ENCODE data around the gene MOV10. TPM values are rescaled to one million over a fixed set of nuclear protein-coding genes. Genes with fewer than 3 reads are reported as not detected.

MOV10 gene
- total RNA-seq, 1 donor from 2014 or later, result 46.7 TPM

- Histone ChIP-seq H3K27me3 (ENCODE audit: control insufficient read depth, insufficient read depth, low read length) (no peaks in the 10 kb centered on the region), H3K4me3 (ENCODE audit: low read depth, low read length) (no peak overlapping the region), H3K36me3 (ENCODE audit: control insufficient read depth, insufficient read depth, low read length) (peaks cover 1% of the 10 kb centered on the region)
- TF ChIP-seq, protein P1, sequence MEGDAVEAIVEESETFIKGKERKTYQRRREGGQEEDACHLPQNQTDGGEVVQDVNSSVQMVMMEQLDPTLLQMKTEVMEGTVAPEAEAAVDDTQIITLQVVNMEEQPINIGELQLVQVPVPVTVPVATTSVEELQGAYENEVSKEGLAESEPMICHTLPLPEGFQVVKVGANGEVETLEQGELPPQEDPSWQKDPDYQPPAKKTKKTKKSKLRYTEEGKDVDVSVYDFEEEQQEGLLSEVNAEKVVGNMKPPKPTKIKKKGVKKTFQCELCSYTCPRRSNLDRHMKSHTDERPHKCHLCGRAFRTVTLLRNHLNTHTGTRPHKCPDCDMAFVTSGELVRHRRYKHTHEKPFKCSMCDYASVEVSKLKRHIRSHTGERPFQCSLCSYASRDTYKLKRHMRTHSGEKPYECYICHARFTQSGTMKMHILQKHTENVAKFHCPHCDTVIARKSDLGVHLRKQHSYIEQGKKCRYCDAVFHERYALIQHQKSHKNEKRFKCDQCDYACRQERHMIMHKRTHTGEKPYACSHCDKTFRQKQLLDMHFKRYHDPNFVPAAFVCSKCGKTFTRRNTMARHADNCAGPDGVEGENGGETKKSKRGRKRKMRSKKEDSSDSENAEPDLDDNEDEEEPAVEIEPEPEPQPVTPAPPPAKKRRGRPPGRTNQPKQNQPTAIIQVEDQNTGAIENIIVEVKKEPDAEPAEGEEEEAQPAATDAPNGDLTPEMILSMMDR (IDR thresholded peaks at IDR 0.05; ENCODE audit: insufficient read depth, low read length, poor library complexity, severe bottlenecking), result no peak
- DNase-seq (ENCODE audit: low read depth), result no peak
These were observed 35.7 kb downstream of the MOV10 start for GRCh38 chr1:112710159-112710558.

- H3K36me3 ChIP-seq (ENCODE audit: control insufficient read depth, insufficient read depth, low read length), result peaks cover 1% of the 10 kb centered on the region
- TF ChIP-seq, protein P1 (IDR thresholded peaks at IDR 0.05; ENCODE audit: insufficient read depth, low read length, poor library complexity, severe bottlenecking), result no peak
- no peaks in the 10 kb centered on the region for H3K27me3 ChIP-seq (ENCODE audit: control insufficient read depth, insufficient read depth, low read length)
- no peak overlapping the region for H3K4me3 ChIP-seq (ENCODE audit: low read depth, low read length)
- no peak for DNase-seq (ENCODE audit: low read depth)
These were observed 36.1 kb downstream of the MOV10 start for GRCh38 chr1:112710586-112710985.

DNA sequence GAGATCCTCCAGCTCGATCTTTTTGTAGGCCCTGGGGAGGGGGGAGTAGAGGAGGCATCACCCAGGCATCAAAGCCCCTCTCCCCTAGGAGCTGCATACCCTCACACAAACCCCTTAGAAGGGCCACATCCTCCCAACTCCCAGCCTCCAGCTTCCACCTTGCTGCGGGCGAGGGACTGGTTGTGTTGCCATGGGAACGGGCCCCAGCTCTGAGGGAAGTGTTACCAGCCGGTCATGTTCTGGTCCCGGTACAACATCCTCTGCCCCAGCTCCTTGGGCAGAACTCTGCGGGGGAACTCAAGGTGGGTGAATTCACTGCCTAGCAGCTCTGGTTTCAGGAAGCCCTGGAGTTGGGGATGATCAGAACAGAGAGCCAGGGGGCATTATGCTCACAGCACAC lies 36.6 kb downstream of the MOV10 start:
- no peaks in the 10 kb centered on the region for H3K27me3 ChIP-seq (ENCODE audit: control insufficient read depth, insufficient read depth, low read length)
- no peak overlapping the region for H3K4me3 ChIP-seq (ENCODE audit: low read depth, low read length)
- DNase-seq (ENCODE audit: low read depth), result no peak
- no peaks in the 10 kb centered on the region for H3K36me3 ChIP-seq (ENCODE audit: control insufficient read depth, insufficient read depth, low read length)
- TF ChIP-seq, protein P1 (IDR thresholded peaks at IDR 0.05; ENCODE audit: insufficient read depth, low read length, poor library complexity, severe bottlenecking), result no peak

DNA sequence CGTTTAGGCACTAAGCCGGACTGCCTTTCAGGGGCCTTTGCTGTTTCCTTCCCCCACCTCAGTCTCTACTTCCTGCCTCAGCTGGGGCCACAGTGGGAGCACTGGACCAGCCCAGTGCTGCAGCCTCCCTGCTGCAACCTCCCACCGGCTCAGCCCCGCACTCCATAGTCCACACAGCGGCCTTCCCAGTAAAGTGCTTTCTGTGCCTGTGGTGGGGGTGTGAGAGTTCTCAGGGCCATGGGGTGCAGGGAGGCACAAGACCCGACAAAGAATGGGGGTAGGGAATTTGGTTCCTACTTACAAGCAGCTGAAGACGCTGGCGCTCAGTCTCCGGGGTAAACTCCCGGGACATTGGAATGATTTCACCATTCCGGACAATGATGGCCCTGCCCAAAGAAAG lies 37.2 kb downstream of the MOV10 start:
- DNase-seq (ENCODE audit: low read depth), result no peak
- H3K36me3 ChIP-seq (ENCODE audit: control insufficient read depth, insufficient read depth, low read length), result no peaks in the 10 kb centered on the region
- no peak overlapping the region for H3K4me3 ChIP-seq (ENCODE audit: low read depth, low read length)
- H3K27me3 ChIP-seq (ENCODE audit: control insufficient read depth, insufficient read depth, low read length), result no peaks in the 10 kb centered on the region
- TF ChIP-seq, protein P1 (IDR thresholded peaks at IDR 0.05; ENCODE audit: insufficient read depth, low read length, poor library complexity, severe bottlenecking), result no peak

DNA sequence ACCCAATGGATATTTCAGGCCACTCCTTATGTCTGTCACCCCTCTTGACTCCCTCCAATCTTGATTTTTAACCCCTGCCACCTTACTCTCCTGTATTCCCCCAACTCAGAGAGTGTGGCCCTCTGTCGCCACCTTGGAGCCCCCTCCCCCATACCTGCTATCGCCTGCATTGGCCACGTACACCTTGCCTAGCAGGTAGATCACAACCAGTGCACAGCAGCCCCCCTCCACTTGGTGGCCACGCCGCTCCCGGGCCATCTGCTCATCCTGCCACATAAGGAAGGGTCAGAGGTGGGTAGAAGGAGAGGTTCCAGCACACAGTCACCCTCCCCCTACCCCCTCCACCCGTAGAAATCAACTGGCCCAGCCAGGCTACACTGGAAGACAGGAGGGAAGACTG lies 37.7 kb downstream of the MOV10 start:
- TF ChIP-seq, protein P1 (IDR thresholded peaks at IDR 0.05; ENCODE audit: insufficient read depth, low read length, poor library complexity, severe bottlenecking), result no peak
- H3K36me3 ChIP-seq (ENCODE audit: control insufficient read depth, insufficient read depth, low read length), result no peaks in the 10 kb centered on the region
- H3K27me3 ChIP-seq (ENCODE audit: control insufficient read depth, insufficient read depth, low read length), result no peaks in the 10 kb centered on the region
- no peak overlapping the region for H3K4me3 ChIP-seq (ENCODE audit: low read depth, low read length)
- no peak for DNase-seq (ENCODE audit: low read depth)

DNA sequence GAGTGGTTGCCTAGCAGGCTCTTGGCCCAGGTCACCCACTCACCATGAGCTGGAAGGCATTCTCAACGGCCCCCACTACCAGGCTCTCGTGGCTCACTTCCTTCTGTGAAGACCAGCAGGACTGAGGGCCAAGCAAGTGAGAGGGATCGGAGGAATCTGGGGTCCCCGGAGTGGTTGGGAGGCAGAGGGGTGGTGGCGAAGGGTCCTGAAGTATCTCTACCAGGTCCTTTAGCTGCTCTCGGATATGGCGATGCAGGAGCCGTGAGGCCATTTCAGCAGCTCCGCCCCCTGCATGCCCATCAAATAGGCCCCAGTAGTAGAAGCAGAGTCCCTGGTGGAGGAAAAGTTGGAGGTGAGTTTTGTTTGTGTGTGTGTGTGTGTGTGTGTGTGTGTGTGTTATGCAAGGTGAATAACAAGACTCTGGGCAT lies 38.3 kb downstream of the MOV10 start:
- DNase-seq (ENCODE audit: low read depth), result no peak
- Histone ChIP-seq H3K27me3 (ENCODE audit: control insufficient read depth, insufficient read depth, low read length) (no peaks in the 10 kb centered on the region), H3K4me3 (ENCODE audit: low read depth, low read length) (no peak overlapping the region), H3K36me3 (ENCODE audit: control insufficient read depth, insufficient read depth, low read length) (no peaks in the 10 kb centered on the region)
- TF ChIP-seq, protein P1 (IDR thresholded peaks at IDR 0.05; ENCODE audit: insufficient read depth, low read length, poor library complexity, severe bottlenecking), result no peak

Measured in kidney epithelial cell (primary cell).